Thymus (tissue), 11 donors: ENCODE results near the gene LAMA2. TPM values are rescaled to one million over a fixed set of nuclear protein-coding genes. Genes with fewer than 3 reads are reported as not detected.
A peak's percentile ranks its signal among the peaks of the same experiment; 100 is the strongest.

Experiments used
- DNase-seq, 9 donors: peaks; one replicate each; pipeline ENCODE4 v3.0.0-alpha.2; 2013; ENCODE audit warnings: low spot score in 9 of 9, low read depth in 6 of 9, missing footprints in 1 of 9
- H3K27ac ChIP-seq, 2 donors: one replicate each; pipeline ENCODE4 v1.5.1; 2013; ENCODE audit warnings: control low read depth in 1 of 2, low read depth in 1 of 2, low read length in 1 of 2, mild to moderate bottlenecking in 1 of 2, moderate library complexity in 1 of 2
- H3K27me3 ChIP-seq, 2 donors: one replicate each; pipeline ENCODE4 v1.5.1; 2013; ENCODE audit warnings: low read length in 1 of 2; ENCODE audit not compliant: control insufficient read depth in 2 of 2, insufficient read depth in 1 of 2
- H3K36me3 ChIP-seq, 2 donors: one replicate each; pipeline ENCODE4 v1.5.1; 2013; ENCODE audit warnings: low read length in 1 of 2, mild to moderate bottlenecking in 1 of 2, moderate library complexity in 1 of 2; ENCODE audit not compliant: control insufficient read depth in 2 of 2, insufficient read depth in 2 of 2
- H3K4me1 ChIP-seq, 2 donors: one replicate each; pipeline ENCODE4 v1.5.1; 2013; ENCODE audit warnings: low read length in 2 of 2; ENCODE audit not compliant: control insufficient read depth in 2 of 2, insufficient read depth in 2 of 2
- H3K4me3 ChIP-seq, 2 donors: one replicate each; pipeline ENCODE4 v1.5.1; 2013; ENCODE audit warnings: low read length in 2 of 2, control low read depth in 1 of 2, mild to moderate bottlenecking in 1 of 2
- H3K9me3 ChIP-seq, 2 donors: one replicate each; pipeline ENCODE4 v1.5.1; 2013; ENCODE audit warnings: low read length in 1 of 2, mild to moderate bottlenecking in 1 of 2; ENCODE audit not compliant: control insufficient read depth in 2 of 2, insufficient read depth in 1 of 2
- WGBS: extraction: QIAGEN DNeasy Blood & Tissue Kit; methylation state at CpG from one replicate; pipeline ENCODE4 v1.1.7; 2013; 5-methylcytosine and 5-hydroxymethylcytosine counted together
- polyA plus RNA-seq: library from polyadenylated mRNA; stranded (reverse); fragments of 200-250 nt; gene quantifications from one replicate; pipeline ENCODE4 v1.2.3, GENCODE V29; 2013
- total RNA-seq: library from RNA; stranded (reverse); fragments of 120-200 nt; gene quantifications from one replicate; pipeline ENCODE4 v1.2.4, GENCODE V29; 2013
- donor health status: healthy.

The LAMA2 gene
- total and polyA plus RNA-seq, 2 donors: 2.4 to 4.0 TPM

DNA sequence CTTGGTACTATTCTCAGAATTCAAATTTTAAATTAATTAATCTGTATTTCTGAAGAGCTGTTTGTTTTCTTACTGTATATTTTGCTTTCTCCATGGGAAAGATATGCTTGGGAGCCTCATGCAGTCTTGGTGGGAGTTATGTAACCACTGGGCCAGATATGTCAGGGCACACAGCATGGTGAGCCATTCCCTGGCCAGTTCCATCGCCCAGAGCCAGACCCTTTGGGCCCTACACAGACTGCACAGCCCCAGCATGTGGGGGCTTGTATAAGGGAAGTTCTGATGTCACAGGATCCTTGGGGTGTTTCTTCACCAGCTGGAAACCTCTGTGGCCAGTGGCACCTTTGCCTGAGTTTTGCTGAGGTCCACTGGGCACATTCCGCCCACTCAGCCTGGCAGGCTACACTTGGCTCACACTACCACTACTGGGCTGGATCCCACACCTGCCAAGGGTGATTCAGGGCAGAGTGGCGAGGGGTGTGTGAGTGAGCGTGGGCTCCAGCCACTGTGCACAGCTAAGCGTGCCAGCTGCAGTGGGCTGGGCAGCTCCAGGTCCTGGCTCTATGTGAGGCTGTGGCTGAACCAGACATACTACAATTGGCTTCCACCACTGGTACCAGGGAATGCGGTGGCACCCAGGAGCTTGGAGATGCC, 533.5 kb downstream of the LAMA2 start:
- DNase-seq: no peak
- no peaks in the 10 kb centered on the region for H3K36me3 ChIP-seq
- H3K27me3 ChIP-seq: no peaks in the 10 kb centered on the region
- WGBS: 96% methylated on average over 6 of the region's 6 CpGs
- no peaks in the 10 kb centered on the region for H3K9me3 ChIP-seq
- H3K4me1 ChIP-seq: no peaks in the 10 kb centered on the region
- H3K27ac ChIP-seq: no peak overlapping the region
- no peak overlapping the region for H3K4me3 ChIP-seq

GRCh38 chr6:129417416-129418086, 534.6 kb downstream of the LAMA2 start:
- H3K27me3 ChIP-seq: no peaks in the 10 kb centered on the region
- WGBS: 95% methylated on average over 8 of the region's 8 CpGs
- H3K36me3 ChIP-seq: no peaks in the 10 kb centered on the region
- H3K9me3 ChIP-seq: no peaks in the 10 kb centered on the region
- no peak overlapping the region for H3K4me3 ChIP-seq
- no peaks in the 10 kb centered on the region for H3K4me1 ChIP-seq
- DNase-seq: no peak
- no peak overlapping the region for H3K27ac ChIP-seq

DNA sequence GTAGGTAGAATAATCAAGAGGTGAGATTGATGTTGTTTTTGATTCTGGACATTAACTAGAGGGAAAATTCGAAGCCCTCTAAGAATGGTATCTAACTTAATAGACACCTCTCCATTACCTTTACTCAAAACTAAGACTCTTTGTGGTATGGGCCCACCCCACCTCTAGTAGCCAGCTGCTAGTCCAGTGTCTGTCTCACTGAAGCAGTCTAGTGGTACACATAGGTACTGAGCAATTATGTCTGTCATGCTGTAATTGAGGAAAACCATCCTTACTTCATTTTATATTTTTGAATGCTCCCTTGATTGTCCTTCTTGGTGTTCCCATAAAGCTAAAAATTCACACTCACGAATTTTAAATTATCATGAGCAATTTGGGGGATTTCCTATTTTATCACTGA, 536.4 kb downstream of the LAMA2 start:
- no peak for DNase-seq
- Histone ChIP-seq H3K36me3 (no peaks in the 10 kb centered on the region), H3K4me3 (no peak overlapping the region), H3K27me3 (no peaks in the 10 kb centered on the region), H3K27ac (no peak overlapping the region), H3K9me3 (no peaks in the 10 kb centered on the region), H3K4me1 (no peaks in the 10 kb centered on the region)
- WGBS: 92% methylated on average over 2 of the region's 2 CpGs

- Histone ChIP-seq H3K4me3 (no peak overlapping the region), H3K36me3 (no peaks in the 10 kb centered on the region), H3K27me3 (no peaks in the 10 kb centered on the region), H3K27ac (no peak overlapping the region), H3K4me1 (no peaks in the 10 kb centered on the region), H3K9me3 (no peaks in the 10 kb centered on the region)
- DNase-seq: no peak
- 89% methylated on average over 2 of the region's 2 CpGs for WGBS
Measured at GRCh38 chr6:129426343-129426742, 543.4 kb downstream of the LAMA2 start.

GRCh38 chr6:129429956-129430355, 547.0 kb downstream of the LAMA2 start:
- no peak for DNase-seq
- Histone ChIP-seq H3K4me1 (no peaks in the 10 kb centered on the region), H3K9me3 (no peaks in the 10 kb centered on the region), H3K4me3 (no peak overlapping the region), H3K36me3 (no peaks in the 10 kb centered on the region), H3K27me3 (no peaks in the 10 kb centered on the region), H3K27ac (no peak overlapping the region)
- 96% methylated on average over 2 of the region's 2 CpGs for WGBS

- no peaks in the 10 kb centered on the region for H3K27me3 ChIP-seq
- no peak overlapping the region for H3K4me3 ChIP-seq
- H3K27ac ChIP-seq: no peak overlapping the region
- H3K4me1 ChIP-seq: no peaks in the 10 kb centered on the region
- 98% methylated on average over 1 of the region's 1 CpG for WGBS
- no peak for DNase-seq
- H3K9me3 ChIP-seq: no peaks in the 10 kb centered on the region
- no peaks in the 10 kb centered on the region for H3K36me3 ChIP-seq
Measured at GRCh38 chr6:129432738-129433137, 549.8 kb downstream of the LAMA2 start.

DNA sequence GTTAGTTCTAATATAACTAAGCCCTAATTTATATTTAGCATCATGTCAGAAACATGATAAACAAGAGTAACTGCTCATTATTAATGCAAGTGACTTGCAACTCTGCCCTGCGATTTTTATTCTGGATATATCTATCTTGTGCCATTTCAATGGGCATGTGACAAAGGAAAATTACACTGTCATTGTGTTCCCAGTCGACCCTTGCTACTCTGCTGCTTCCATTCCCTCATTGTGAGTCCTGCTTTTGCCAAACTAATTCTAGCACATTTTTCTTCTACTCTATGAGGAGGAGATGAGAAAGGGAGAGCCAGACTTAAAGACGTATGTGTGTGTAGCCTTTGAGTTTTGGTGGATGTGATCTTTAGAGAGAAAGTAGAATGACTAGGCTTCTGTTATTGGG, 551.2 kb downstream of the LAMA2 start:
- no peaks in the 10 kb centered on the region for H3K36me3 ChIP-seq
- no peak overlapping the region for H3K27ac ChIP-seq
- H3K27me3 ChIP-seq: no peaks in the 10 kb centered on the region
- DNase-seq: no peak
- no peak overlapping the region for H3K4me3 ChIP-seq
- no peaks in the 10 kb centered on the region for H3K9me3 ChIP-seq
- no peaks in the 10 kb centered on the region for H3K4me1 ChIP-seq
- WGBS: 95% methylated on average over 3 of the region's 3 CpGs

- Histone ChIP-seq H3K9me3 (no peaks in the 10 kb centered on the region), H3K27ac (no peak overlapping the region), H3K4me3 (no peak overlapping the region), H3K27me3 (no peaks in the 10 kb centered on the region), H3K36me3 (no peaks in the 10 kb centered on the region), H3K4me1 (no peaks in the 10 kb centered on the region)
- peak in 1 of 9 donors; percentile 15 for DNase-seq
- WGBS: 69% methylated on average over 8 of the region's 8 CpGs
Measured at GRCh38 chr6:129440691-129441090, 557.8 kb downstream of the LAMA2 start.

DNA sequence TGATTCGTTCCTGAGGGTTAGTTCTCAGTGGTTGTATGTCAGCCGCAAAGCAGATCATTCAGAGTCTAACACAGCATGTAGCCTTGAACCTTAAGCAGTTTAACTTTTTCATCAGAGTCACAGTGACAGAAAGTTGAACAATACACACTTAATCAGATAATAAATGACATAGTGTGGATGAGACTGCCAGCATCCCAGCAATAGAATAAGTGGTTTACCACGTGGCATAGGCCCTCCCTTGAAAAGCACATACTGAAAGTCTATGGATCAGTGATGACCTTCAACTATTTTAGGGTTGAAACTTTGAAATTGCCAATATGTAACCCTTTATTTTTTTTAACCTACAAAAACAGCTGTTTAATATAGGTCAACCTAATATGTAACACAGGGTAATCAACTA, 561.7 kb downstream of the LAMA2 start:
- 91% methylated on average over 3 of the region's 3 CpGs for WGBS
- DNase-seq: no peak
- Histone ChIP-seq H3K27ac (no peak overlapping the region), H3K9me3 (no peaks in the 10 kb centered on the region), H3K36me3 (no peaks in the 10 kb centered on the region), H3K4me1 (peaks cover 0 to 4% of the 10 kb centered on the region in 2 donors), H3K4me3 (no peak overlapping the region), H3K27me3 (no peaks in the 10 kb centered on the region)
